GM23338 (cell line): ENCODE data around the gene CDKAL1. TPM values are rescaled to one million over a fixed set of nuclear protein-coding genes. Genes with fewer than 3 reads are reported as not detected.
A peak's percentile ranks its signal among the peaks of the same experiment; 100 is the strongest.

ENCODE experiments used
- ATAC-seq: fragments of 200-7000 bp; cut with Tn5 transposase; 3 replicates; pipeline ENCODE4 v1.9.1; 2020
- DNase-seq: peaks from one replicate; pipeline ENCODE4 v3.0.0-alpha.2; 2015; ENCODE audit warnings: low spot score
- H2AFZ ChIP-seq: fragments of 200-600 bp; sonication (generic); 2 replicates; pipeline ENCODE4 v1.8.0; 2016; ENCODE audit warnings: antibody characterized with exemption, mild to moderate bottlenecking, moderate library complexity
- H3F3A ChIP-seq: fragments of 200-600 bp; sonication (generic); replicated peaks from 2 replicates; pipeline ENCODE4 v1.8.0; 2017; ENCODE audit warnings: antibody characterized with exemption, mixed run types, low read depth
- H3K27ac ChIP-seq: fragments of 200-600 bp; sonication (generic); 2 replicates; pipeline ENCODE4 v1.6.1; 2016; ENCODE audit warnings: low read depth
- H3K27me3 ChIP-seq: fragments of 200-600 bp; sonication (generic); 2 replicates; pipeline ENCODE4 v1.8.0; 2016; ENCODE audit warnings: mild to moderate bottlenecking, mixed run types, moderate library complexity; ENCODE audit not compliant: insufficient read depth
- H3K36me3 ChIP-seq: fragments of 200-600 bp; sonication (generic); 2 replicates; pipeline ENCODE4 v1.8.0; 2016; ENCODE audit warnings: mild to moderate bottlenecking; ENCODE audit not compliant: insufficient read depth
- H3K4me1 ChIP-seq: fragments of 200-600 bp; sonication (generic); 2 replicates; pipeline ENCODE4 v1.8.0; 2016; ENCODE audit warnings: mild to moderate bottlenecking, moderate library complexity; ENCODE audit not compliant: insufficient read depth
- H3K4me2 ChIP-seq: fragments of 200-600 bp; sonication (generic); 2 replicates; pipeline ENCODE4 v1.7.1; 2017; ENCODE audit warnings: mixed run types
- H3K4me3 ChIP-seq: fragments of 200-600 bp; sonication (generic); 2 replicates; pipeline ENCODE4 v1.6.1; 2016; ENCODE audit warnings: mixed run types
- H3K79me2 ChIP-seq: fragments of 200-600 bp; sonication (generic); replicated peaks from 2 replicates; pipeline ENCODE4 v1.8.0; 2017; ENCODE audit warnings: mild to moderate bottlenecking; ENCODE audit not compliant: insufficient read depth
- H3K9me2 ChIP-seq: fragments of 200-600 bp; sonication (generic); 2 replicates; pipeline ENCODE4 v1.8.0; 2017; ENCODE audit not compliant: insufficient read depth
- H4K20me1 ChIP-seq: fragments of 200-600 bp; sonication (generic); replicated peaks from 2 replicates; pipeline ENCODE4 v1.8.0; 2017; ENCODE audit warnings: mild to moderate bottlenecking; ENCODE audit not compliant: insufficient read depth
- H3K27ac Mint-ChIP-seq: 2 replicates; pipeline ENCODE4 v1.8.0; 2020; ENCODE audit warnings: inconsistent platforms, mild to moderate bottlenecking, moderate library complexity, mixed read lengths
- H3K27me3 Mint-ChIP-seq: 3 replicates; pipeline ENCODE4 v1.8.0; 2022; ENCODE audit warnings: low read depth, mild to moderate bottlenecking, moderate library complexity, mixed read lengths, inconsistent platforms; ENCODE audit not compliant: insufficient read depth, poor library complexity
- H3K36me3 Mint-ChIP-seq: 3 replicates; pipeline ENCODE4 v1.8.0; 2021; ENCODE audit warnings: low read depth, mild to moderate bottlenecking, inconsistent platforms, moderate library complexity, mixed read lengths
- H3K4me1 Mint-ChIP-seq: 3 replicates; pipeline ENCODE4 v1.8.0; 2020; ENCODE audit warnings: mild to moderate bottlenecking, inconsistent platforms, mixed read lengths
- H3K4me3 Mint-ChIP-seq: 3 replicates; pipeline ENCODE4 v1.8.0; 2021; ENCODE audit warnings: moderate library complexity, mild to moderate bottlenecking, inconsistent platforms, mixed read lengths
- H3K9me3 Mint-ChIP-seq: 3 replicates; pipeline ENCODE4 v1.8.0; 2020; ENCODE audit warnings: moderate library complexity, mild to moderate bottlenecking, inconsistent platforms, mixed read lengths
- CREB1 ChIP-seq: fragments of 250-450 bp; sonication (Bioruptor Pico); IDR thresholded peaks from 2 replicates; pipeline ENCODE4 v1.5.0; 2020; ENCODE audit warnings: low read depth, mild to moderate bottlenecking, moderate library complexity
- ETS1 ChIP-seq: IDR thresholded peaks from 2 replicates; pipeline ENCODE4 v1.6.1; 2016; ENCODE audit warnings: antibody characterized with exemption
- EZH2 ChIP-seq: fragments of 200-600 bp; sonication (generic); IDR thresholded peaks from one replicate; pipeline ENCODE4 v1.8.0; 2017; ENCODE audit warnings: antibody characterized with exemption, mild to moderate bottlenecking, low read depth; ENCODE audit not compliant: unreplicated experiment
- EZH2phosphoT487 ChIP-seq: fragments of 200-600 bp; sonication (generic); IDR thresholded peaks from one replicate; pipeline ENCODE4 v1.8.1; 2018; ENCODE audit warnings: antibody characterized with exemption; ENCODE audit not compliant: unreplicated experiment
- POLR2AphosphoS5 ChIP-seq: IDR thresholded peaks from 2 replicates; pipeline ENCODE4 v1.6.1; 2016; ENCODE audit warnings: antibody characterized with exemption, low read depth
- REST ChIP-seq: IDR thresholded peaks from one replicate; pipeline ENCODE4 v1.6.1; 2018; ENCODE audit warnings: antibody characterized with exemption; ENCODE audit not compliant: unreplicated experiment
- STAT1 ChIP-seq: IDR thresholded peaks from one replicate; pipeline ENCODE4 v1.6.1; 2016; ENCODE audit warnings: antibody characterized with exemption; ENCODE audit not compliant: unreplicated experiment
- ZNF114 ChIP-seq: fragments of 250-450 bp; sonication (Bioruptor Pico); IDR thresholded peaks from 2 replicates; pipeline ENCODE4 v1.5.0; 2020; ENCODE audit warnings: mild to moderate bottlenecking, moderate library complexity
- polyA plus RNA-seq: library from polyadenylated mRNA; unstranded; fragments of >200 nt; fragmentation: Nextera tagmentation; extraction: Ambion mirVana; gene quantifications from 2 replicates; pipeline ENCODE4 v1.2.1, GENCODE V29; 2016
- total RNA-seq: library from RNA; depleted of rRNA; stranded (reverse); fragments of >200 nt; shearing (Covaris generic); gene quantifications from 2 replicates; pipeline ENCODE4 v1.2.3, GENCODE V29; 2014

Gene CDKAL1
- total and polyA plus RNA-seq, 2 experiments from 2014 or later = 17.8 to 35.0 TPM

- H3K36me3 Mint-ChIP-seq = peaks cover 4% of the 10 kb centered on the region; the same call in 2 of the 3 replicates
- no peaks in the 10 kb centered on the region for H3K27me3 ChIP-seq
- no peaks in the 10 kb centered on the region for H3K9me2 ChIP-seq
- no peak overlapping the region for H2AFZ ChIP-seq
- H3K4me1 Mint-ChIP-seq = peaks cover 39% of the 10 kb centered on the region
- H3K79me2 ChIP-seq = no peaks in the 10 kb centered on the region
- H3K27me3 Mint-ChIP-seq = peaks cover 2% of the 10 kb centered on the region
- DNase-seq (no peak), ATAC-seq (no peak)
- H3K4me2 ChIP-seq = no peak overlapping the region
- no peaks in the 10 kb centered on the region for H3K9me3 Mint-ChIP-seq
- TF ChIP-seq STAT1 = no peak
- TF ChIP-seq EZH2 = no peak
- TF ChIP-seq REST = no peak
- no peak for TF ChIP-seq ETS1
- TF ChIP-seq CREB1 (CRISPR knock-in tag) = no peak
- no peak for TF ChIP-seq ZNF114 (CRISPR knock-in tag)
- no peak for TF ChIP-seq EZH2phosphoT487
- no peak for TF ChIP-seq POLR2AphosphoS5
- no peak overlapping the region for H3K4me3 Mint-ChIP-seq
- H3K27ac ChIP-seq = no peak overlapping the region
- H3K4me1 ChIP-seq = peaks cover 31% of the 10 kb centered on the region
- H3K36me3 ChIP-seq = no peaks in the 10 kb centered on the region
- no peaks in the 10 kb centered on the region for H4K20me1 ChIP-seq
- H3K27ac Mint-ChIP-seq = no peak overlapping the region; the same call in 1 of the 2 replicates
- no peak overlapping the region for H3K4me3 ChIP-seq
- no peaks in the 10 kb centered on the region for H3F3A ChIP-seq
These were observed 280.2 kb downstream of the CDKAL1 start for GRCh38 chr6:20814494-20814893.

DNA sequence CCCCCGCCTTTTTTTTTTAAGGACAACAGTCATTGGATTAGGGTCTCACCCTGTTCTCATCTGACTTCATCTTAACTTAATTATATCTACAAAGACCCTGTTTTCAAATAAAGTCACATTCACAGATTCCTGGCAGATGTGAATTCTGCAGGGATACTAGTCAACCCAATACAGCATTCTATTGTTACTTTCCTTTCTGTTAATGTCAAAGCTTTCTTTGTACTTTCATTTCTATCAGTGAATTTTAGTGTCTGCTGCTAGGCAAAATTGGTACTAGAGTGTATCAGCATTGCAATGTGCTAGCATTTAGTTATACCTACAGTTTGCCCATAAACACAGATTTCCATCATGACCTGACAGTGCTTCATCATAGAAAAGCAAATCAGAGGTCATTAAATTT, 281.9 kb downstream of the CDKAL1 start:
- no peak overlapping the region for H2AFZ ChIP-seq
- no peak for TF ChIP-seq EZH2phosphoT487
- H4K20me1 ChIP-seq = no peaks in the 10 kb centered on the region
- H3K9me2 ChIP-seq = no peaks in the 10 kb centered on the region
- no peak for DNase-seq
- Mint-ChIP-seq H3K4me3 (no peak overlapping the region), H3K27ac (no peak overlapping the region; the same call in 1 of the 2 replicates), H3K9me3 (no peaks in the 10 kb centered on the region), H3K27me3 (peaks cover 2% of the 10 kb centered on the region), H3K36me3 (peaks cover 4% of the 10 kb centered on the region; the same call in 2 of the 3 replicates), H3K4me1 (peaks cover 25% of the 10 kb centered on the region)
- H3K27ac ChIP-seq = 0 out of 2 replicates have a peak overlapping the region, but pooled peaks have one; percentile 9
- no peak overlapping the region for H3K4me3 ChIP-seq
- no peaks in the 10 kb centered on the region for H3F3A ChIP-seq
- H3K4me1 ChIP-seq = peaks cover 20% of the 10 kb centered on the region
- no peak for ATAC-seq
- no peak overlapping the region for H3K4me2 ChIP-seq
- H3K36me3 ChIP-seq = no peaks in the 10 kb centered on the region
- no peaks in the 10 kb centered on the region for H3K27me3 ChIP-seq
- H3K79me2 ChIP-seq = no peaks in the 10 kb centered on the region
